HepG2 (cell line): ENCODE results near the gene EEPD1. TPM values are rescaled to one million over a fixed set of nuclear protein-coding genes. Genes with fewer than 3 reads are reported as not detected.

ENCODE experiments used
- ASH2L ChIP-seq: fragments of 300-600, 200-600 bp; sonication (generic); IDR thresholded peaks from 2 replicates; pipeline ENCODE4 v1.7.0; 2017; ENCODE audit warnings: low read depth, mild to moderate bottlenecking, moderate library complexity, mixed read lengths, low read length; ENCODE audit not compliant: insufficient read length
- CEBPB ChIP-seq: IDR thresholded peaks from 2 replicates; pipeline ENCODE4 v1.6.1; 2011; ENCODE audit warnings: low read depth, low read length, improper control_type of control experiment, borderline replicate concordance
- CREB1 ChIP-seq, 2 experiments: fragments of 450-650 bp in 1 of 2; IDR thresholded peaks; 2 replicates each; pipeline ENCODE4 v1.6.1; 2016 to 2017; ENCODE audit warnings: control low read depth in 1 of 2, mild to moderate bottlenecking in 1 of 2, missing compliant biosample characterization in 1 of 2, missing genetic modification characterization in 1 of 2
- DZIP1 ChIP-seq: sonication (generic); formaldehyde crosslinking; IDR thresholded peaks from 2 replicates; pipeline ENCODE4 v1.5.0; 2020; ENCODE audit warnings: mild to moderate bottlenecking, missing genetic modification reagents
- ETS1 ChIP-seq: sonication (generic); formaldehyde crosslinking; IDR thresholded peaks from 2 replicates; pipeline ENCODE4 v1.4.0; 2020; ENCODE audit warnings: missing genetic modification reagents
- FOSL2 ChIP-seq: sonication (generic); formaldehyde crosslinking; IDR thresholded peaks from 2 replicates; pipeline ENCODE4 v1.4.0; 2020; ENCODE audit warnings: missing genetic modification reagents
- NR3C1 ChIP-seq: sonication (generic); formaldehyde crosslinking; IDR thresholded peaks from 2 replicates; pipeline ENCODE4 v1.4.0; 2020; ENCODE audit warnings: missing genetic modification reagents
- RARA ChIP-seq: IDR thresholded peaks from 2 replicates; pipeline ENCODE4 v1.6.1; 2016; ENCODE audit warnings: missing genetic modification reagents, missing compliant biosample characterization
- TBX2 ChIP-seq: sonication (generic); formaldehyde crosslinking; IDR thresholded peaks from 2 replicates; pipeline ENCODE4 v1.5.0; 2020; ENCODE audit warnings: missing genetic modification reagents, mild to moderate bottlenecking, borderline replicate concordance
- THAP9 ChIP-seq: sonication (generic); formaldehyde crosslinking; IDR thresholded peaks from 2 replicates; pipeline ENCODE4; 2020; ENCODE audit warnings: missing genetic modification reagents, mild to moderate bottlenecking, borderline replicate concordance
- ZBTB39 ChIP-seq: sonication (generic); formaldehyde crosslinking; IDR thresholded peaks from 2 replicates; pipeline ENCODE4 v1.5.0; 2020; ENCODE audit warnings: missing genetic modification reagents
- ZBTB4 ChIP-seq: sonication (generic); formaldehyde crosslinking; IDR thresholded peaks from 2 replicates; pipeline ENCODE4 v1.4.0; 2020; ENCODE audit warnings: missing genetic modification reagents, mild to moderate bottlenecking, borderline replicate concordance
- ZNF557 ChIP-seq: sonication (generic); formaldehyde crosslinking; IDR thresholded peaks from 2 replicates; pipeline ENCODE4 v1.4.0; 2020; ENCODE audit warnings: missing genetic modification reagents
- ZNF670 ChIP-seq: sonication (generic); formaldehyde crosslinking; IDR thresholded peaks from 2 replicates; pipeline ENCODE4 v1.8.0; 2022; ENCODE audit warnings: mild to moderate bottlenecking, missing genetic modification reagents, borderline replicate concordance
- ZSCAN25 ChIP-seq: sonication (generic); formaldehyde crosslinking; IDR thresholded peaks from 2 replicates; pipeline ENCODE4 v1.8.0; 2022; ENCODE audit warnings: mild to moderate bottlenecking, missing genetic modification reagents
- polyA plus RNA-seq, 8 experiments: library from polyadenylated mRNA; depleted of rRNA in 3 of 8; stranded (reverse) in 7 of 8; unstranded in 1 of 8; fragments of >200 nt; fragmentation: Illumina TruSeq in 4 of 8; extraction: Trizol in 4 of 8; gene quantifications; 2 replicates each; pipeline versions ENCODE4 v1.2.1 to v1.2.3, GENCODE V29; 2011 to 2016; ENCODE audit warnings: low read depth in 4 of 8, missing spikeins in 1 of 8, mixed read lengths in 1 of 8; ENCODE audit not compliant: insufficient read depth in 1 of 8
- total RNA-seq, 5 experiments: library from RNA; depleted of rRNA; stranded (reverse); fragments of >200 nt; fragmentation: Illumina TruSeq; extraction: Trizol; gene quantifications; 2 replicates each; pipeline ENCODE4 v1.2.3, GENCODE V29; 2016; ENCODE audit warnings: low read depth in 1 of 5

The EEPD1 gene
- total and polyA plus RNA-seq, 2 of the 13 experiments (the other 11 are each of a cell fraction or from before 2014, with no cell fraction given): 10.1 to 16.4 TPM

- TF ChIP-seq ZBTB4 (CRISPR knock-in tag) (no peak), ETS1 (CRISPR knock-in tag) (no peak), CEBPB (no peak), ASH2L (peak; percentile 60), NR3C1 (CRISPR knock-in tag) (no peak), TBX2 (CRISPR knock-in tag) (peak; percentile 81), RARA (CRISPR knock-in tag) (peak; percentile 44; the same call in 1 of the 2 replicates), ZSCAN25 (CRISPR knock-in tag) (no peak), ZBTB39 (CRISPR knock-in tag) (no peak), DZIP1 (CRISPR knock-in tag) (no peak), CREB1 (IDR thresholded peaks at IDR 0.05) (peak; percentile 20; the same call in 1 of the 2 replicates), CREB1 (CRISPR knock-in tag; IDR thresholded peaks at IDR 0.05) (no peak), ZNF557 (CRISPR knock-in tag) (no peak), ZNF670 (CRISPR knock-in tag) (0 out of 2 replicates have a peak, but pooled peaks have one; percentile 9), THAP9 (CRISPR knock-in tag) (peak; percentile 14; the same call in 1 of the 2 replicates), FOSL2 (CRISPR knock-in tag) (no peak)
These were observed at the start of gene EEPD1 (continued) for GRCh38 chr7:36152756-36153570.
